GM18511 (cell line): ENCODE data around the gene ANKS1A.
"Not testable (repeated sequence)": the region's sequence is repeated elsewhere in the genome, so short reads cannot be mapped to it uniquely, and the experiment has no call there.

Experiments
- ATAC-seq: cut with Tn5 transposase; IDR thresholded peaks from one replicate; pipeline ENCODE4 v1.9.1; 2021; ENCODE audit warnings: mild to moderate bottlenecking, moderate library complexity; ENCODE audit not compliant: unreplicated experiment

Gene ANKS1A

DNA sequence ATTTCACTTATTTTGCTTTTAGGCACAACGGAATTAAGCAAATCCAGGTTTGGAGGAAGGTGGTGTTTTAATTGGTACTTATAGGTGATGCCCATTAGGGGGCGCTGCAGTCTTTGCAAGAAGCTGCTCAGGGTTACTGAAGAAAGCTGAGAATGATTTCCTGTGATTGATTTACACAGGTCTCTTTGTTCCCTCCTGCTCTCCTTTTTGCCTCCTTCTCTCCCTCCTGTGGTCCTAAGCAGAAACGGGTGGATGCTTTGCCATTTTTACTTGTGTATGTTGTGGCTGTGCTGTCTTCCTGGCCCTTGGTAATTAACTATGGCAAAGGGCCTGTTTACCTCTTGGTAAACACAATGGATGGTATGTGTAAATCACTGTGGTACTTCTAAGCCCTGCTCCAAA, 97.8 kb downstream of the ANKS1A start:
- ATAC-seq: no peak

DNA sequence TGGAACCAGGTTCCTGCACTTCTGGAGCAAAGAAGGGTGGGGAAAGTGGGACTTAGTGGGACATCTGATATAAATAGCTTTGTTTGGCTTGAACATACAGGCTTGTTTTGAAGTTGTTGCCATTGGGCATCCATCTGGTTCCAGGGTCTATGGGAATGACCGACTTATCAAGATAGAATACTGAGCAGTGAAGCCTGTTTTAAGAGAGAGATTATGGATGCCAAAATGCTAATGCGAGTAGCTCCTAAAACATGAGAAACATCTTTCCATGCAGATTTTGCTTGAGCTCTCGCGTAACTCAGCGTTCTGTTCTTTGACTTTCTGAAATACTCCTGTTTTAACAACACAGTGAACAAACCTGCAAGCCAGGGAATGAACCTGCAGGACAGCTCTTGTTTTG, 98.5 kb downstream of the ANKS1A start:
- ATAC-seq: no peak

DNA sequence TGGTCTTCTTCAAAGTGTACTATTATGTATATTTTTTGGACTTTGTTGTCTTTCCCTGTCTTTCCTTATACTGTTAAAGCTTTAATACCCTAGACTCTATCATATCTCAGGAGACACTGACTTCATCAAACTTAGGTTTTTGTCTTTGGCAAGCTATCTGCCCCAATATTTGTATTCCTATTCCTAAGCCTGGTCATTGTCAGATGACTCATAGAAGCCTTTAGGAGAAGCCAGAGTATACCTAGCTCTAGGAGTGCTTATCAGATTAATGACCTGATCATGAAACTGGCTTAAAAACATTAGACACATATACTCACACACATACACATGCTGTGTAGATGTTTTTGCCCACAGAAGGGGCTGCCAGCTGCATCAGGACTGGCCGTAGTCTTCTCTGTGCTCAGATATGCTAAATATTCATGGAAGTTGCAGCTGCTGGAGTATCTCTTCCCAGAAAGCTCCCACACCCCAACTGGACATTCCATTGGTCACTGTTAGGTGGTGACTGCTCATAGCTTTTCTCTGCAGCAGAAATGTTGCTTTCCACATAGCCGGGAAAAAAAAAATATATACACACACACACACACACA, 102.0 kb downstream of the ANKS1A start:
- no peak for ATAC-seq

DNA sequence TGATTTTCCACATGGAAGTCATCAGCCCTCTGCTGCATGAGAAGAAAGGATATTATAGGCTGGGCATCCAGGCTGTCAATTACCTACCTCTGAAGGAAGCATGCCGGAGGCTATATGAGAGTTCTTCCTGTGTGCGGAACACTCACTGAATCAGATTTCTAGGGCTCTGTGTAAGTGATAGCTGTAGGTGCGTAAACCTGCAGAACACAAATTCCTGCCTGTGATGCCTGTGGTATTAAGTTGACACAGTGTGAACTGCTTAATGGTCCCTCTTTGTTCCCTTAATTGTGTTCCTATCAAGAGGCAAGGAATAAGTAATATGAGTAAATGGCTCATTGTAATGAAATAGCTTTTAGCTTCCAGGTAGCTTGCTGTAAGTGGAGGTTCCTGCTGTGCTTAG, 103.3 kb downstream of the ANKS1A start:
- no peak for ATAC-seq

DNA sequence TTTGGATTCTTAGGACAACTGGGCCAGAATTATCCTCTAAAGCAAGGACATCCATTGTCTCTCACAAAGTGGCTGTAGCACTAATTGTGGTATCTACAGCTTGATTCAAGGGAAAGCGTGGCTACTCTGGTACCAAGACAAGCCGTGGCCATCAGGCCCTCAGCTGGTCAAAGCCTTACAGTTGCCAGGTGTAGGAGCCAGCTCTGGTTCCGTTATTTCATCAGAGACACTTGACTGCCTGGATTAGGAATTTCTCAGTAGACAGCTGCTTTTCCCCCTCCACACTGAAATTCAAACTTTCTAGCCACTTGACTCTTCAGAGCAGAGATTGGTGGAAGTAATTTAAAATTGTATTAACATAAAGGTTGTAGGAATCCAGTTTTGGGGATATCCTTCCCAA, 104.2 kb downstream of the ANKS1A start:
- no peak for ATAC-seq

DNA sequence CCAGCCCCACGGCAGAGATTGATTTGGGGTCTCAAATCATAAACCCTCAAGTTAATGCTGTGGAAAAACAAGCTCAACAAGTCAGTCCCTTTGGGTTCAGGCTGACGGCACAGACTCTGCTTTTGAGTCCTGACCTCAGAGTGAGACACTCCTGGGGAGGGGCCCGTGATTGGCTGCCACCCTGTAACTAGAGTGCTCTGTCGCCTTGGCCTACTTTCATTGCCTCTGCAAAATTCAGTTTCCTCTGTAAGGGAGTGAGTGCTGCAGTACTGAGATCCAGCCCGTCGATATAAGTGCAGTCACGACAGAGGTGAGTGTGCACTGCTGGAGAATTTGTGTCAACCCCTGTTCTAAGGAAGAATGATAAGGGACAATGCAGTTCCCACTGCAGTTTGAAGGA, 105.6 kb downstream of the ANKS1A start:
- ATAC-seq: no peak

DNA sequence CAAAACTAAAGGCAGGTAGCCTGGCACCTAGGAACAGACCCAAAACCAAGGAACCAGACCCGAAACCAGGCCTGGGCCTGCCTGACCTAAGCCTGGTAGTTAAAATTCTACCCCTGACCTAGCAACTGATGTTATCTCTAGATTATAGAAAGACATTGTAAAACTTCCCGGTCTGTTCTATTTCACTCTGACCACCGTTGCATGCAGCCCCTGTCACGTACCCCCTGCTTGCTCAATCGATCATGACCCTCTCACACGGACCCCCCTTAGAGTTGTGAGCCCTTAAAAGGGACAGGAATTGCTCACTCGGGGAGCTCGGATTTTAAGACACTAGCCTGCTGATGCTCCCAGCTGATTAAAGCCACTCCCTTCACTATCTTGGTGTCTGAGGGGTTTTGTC, 109.4 kb downstream of the ANKS1A start:
- ATAC-seq: not testable (repeated sequence)

DNA sequence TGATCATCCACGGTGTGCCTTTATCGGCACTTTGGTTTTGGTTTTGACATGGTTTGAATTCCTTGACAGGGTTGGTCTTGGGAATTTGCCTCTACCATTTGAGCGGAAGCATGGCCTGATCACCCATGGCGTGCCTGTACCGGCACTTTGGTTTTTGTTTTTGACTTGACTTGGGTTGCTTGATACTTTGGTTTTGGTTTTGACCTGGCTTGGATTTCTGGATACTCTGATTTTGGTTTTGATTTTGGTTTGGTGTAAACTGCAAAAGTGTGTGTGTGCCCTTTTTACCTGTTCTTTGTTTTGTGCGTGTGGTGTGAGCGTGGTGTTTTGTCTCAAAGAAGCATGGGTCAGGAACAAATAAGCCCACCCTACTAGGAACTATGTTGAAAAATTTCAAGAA, 110.1 kb downstream of the ANKS1A start:
- ATAC-seq: not testable (repeated sequence)

DNA sequence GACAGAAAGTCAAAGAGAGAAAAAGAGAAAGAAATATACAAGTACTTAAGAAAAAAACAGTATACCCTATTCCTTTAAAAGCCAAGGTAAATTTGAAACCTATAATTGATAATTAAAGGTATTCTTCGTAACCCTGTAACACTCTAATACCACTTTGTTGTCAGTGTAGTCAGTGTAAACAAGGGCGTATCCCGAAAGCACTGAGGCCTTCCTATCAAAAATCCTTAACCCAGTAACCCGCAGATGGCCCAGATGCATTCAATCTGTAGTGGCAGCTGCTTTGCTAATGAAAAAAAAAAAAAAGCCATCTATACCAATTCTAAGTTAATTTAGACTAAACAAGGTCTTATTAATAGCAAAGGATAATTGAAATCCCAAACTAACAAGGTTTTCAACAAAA, 110.9 kb downstream of the ANKS1A start:
- ATAC-seq: not testable (repeated sequence)

DNA sequence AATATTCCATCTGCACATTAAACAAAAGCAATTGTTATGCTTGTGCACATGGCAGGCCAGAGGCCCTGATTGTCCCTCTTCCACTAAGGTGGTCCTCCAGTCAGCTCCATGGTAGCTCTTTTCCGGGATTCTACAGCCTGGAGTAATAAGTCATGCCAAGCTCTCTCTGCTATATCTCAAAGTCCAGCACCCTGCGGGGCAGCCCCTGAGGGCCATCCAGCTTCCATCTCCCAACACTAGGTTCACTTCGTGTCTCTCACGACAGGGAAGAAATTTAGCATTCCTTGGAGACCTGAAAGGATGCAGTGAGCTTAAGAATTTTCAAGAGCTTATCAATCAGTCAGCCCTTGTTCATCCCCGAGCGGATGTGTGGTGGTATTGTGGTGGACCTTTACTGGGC, 112.3 kb downstream of the ANKS1A start:
- ATAC-seq: not testable (repeated sequence)

DNA sequence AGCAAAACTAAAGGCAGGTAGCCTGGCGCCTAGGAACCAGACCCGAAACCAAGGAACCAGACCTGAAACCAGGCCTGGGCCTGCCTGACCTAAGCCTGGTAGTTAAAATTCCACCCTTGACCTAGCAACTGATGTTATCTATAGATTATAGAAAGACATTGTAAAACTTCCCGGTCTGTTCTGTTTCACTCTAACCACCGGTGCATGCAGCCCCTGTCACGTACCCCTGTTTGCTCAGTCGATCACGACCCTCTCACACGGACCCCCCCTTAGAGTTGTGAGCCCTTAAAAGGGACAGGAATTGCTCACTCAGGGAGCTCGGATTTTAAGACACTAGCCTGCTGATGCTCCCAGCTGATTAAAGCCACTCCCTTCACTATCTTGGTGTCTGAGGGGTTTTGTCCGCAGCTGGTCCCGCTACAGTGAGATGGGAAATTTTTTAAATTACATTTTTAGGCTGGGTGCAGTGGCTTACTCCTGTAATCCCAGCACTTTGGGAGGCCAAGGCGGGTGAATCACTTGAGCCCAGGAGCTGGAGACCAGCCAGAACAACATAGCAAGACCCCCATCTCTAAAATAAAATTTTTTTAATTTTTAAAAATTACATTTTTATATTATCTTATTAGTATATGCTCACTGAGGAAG, 115.0 kb downstream of the ANKS1A start:
- not testable (repeated sequence) for ATAC-seq

DNA sequence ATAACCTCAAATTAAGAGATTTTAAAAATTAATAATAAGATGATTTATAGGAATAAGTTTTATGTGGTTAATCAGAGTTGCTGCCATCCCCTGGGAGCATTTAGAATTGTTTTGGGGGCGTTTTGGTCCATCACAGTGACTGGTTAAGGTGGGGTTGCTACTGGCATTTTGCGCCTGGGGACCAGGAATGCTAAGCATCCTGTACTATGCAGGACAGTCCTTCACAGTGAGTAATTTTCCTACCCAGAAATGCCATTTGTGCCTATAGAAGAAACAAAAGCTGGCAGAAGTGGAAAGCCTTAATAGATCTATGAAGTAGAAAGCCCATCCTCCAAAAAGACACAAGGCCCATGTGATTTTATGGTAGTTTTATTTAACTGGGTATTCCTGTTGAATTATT, 118.0 kb downstream of the ANKS1A start:
- ATAC-seq: no peak

DNA sequence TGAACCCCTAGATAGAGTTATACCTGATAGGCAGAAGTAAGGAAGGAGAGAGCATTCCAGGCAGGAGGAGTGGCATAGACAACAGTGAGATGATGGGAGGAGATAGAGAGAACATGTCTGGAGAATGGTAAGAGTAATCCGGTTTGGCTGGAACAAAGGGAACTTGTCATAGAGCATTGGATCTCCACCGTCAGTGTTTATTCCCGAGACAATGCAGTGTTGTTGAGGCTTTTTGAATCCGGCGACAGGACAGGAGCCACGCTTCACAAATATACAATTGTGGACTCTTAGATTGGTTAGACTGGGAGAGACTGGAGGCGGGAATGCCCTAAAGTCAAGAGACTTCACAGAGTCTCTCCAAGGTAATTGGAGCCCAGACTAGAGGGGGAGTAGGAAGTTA, 119.8 kb downstream of the ANKS1A start:
- ATAC-seq: no peak

DNA sequence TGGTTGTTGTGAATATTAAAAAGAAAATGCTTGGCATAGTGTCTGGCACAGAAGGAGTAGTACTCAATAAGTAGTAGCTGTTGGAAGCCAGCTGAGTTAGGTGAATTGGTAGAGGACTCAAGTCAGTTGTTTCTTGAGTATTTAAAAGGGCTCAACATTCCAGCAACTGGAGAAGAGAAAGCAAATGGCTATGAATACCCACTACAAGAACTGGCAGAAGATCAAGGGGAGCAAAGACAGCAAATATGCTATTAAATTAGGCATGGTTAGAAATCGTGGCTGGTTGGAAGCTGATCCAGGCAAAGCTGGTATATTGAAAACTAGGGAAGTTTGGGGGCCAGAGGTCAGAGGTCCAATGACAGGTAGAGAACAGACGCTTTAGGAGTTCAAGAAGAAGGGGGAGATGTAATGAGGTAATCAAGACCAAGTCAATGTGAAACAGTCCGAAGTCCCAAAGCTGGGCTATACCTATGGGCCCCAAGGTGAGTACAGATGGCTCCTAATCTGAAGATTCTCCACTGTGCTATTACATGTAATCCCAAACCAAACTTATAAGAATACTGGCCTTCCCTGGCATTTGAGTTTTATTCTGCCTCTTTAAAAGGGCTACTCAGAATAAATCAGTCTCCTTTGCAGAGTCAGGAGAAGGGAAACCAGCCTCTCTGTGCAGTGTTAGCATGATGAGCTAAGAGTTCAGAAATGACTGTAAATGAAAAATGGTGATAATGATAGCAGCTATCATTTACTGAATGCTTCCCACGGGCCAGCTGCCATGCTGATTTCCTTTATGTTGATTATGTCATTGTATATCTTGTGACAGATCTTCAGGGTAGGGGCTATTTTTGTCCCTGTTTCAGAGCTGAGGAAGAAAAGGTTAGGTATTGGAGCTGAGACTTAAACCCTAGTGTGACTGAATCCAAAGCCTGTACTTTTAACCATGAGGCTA, 122.3 kb downstream of the ANKS1A start:
- no peak for ATAC-seq

DNA sequence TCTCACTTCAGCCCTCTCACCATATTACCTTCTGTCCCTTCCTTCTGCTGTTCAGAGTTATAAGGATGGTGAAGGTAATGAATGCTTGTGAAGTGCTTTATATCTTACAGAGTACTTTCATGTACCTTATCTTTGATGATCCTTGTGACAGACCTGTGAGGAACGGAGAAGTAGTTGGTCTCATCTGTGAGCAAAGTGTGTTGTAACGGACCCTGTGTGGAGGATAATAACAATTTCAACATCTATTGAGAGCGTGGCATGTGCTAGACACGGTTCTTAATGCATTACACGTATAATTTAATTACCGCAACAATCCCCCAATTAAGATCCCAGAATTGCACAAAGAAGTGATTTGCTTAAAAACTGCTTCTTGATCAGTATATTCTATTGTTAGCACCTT, 124.6 kb downstream of the ANKS1A start:
- no peak for ATAC-seq

DNA sequence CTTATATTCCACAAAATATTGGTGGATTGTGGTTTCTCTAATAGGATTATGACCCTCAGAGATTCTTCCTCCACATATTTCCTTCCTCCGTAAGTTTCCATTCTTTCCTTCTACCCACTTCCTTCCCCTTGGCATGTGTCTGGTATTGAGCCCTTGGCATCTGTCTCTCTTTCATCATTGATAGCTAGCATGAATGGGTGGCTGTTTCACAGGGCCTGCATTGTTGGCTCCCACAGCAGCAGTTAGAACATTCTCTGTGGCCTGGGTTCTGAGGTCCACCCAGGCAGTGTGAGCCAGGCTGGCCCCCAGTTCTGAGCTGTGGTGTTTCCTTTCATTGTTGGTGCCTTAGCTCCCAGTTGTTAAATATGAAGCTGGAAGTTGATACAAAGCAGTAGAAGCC, 125.3 kb downstream of the ANKS1A start:
- ATAC-seq: no peak

DNA sequence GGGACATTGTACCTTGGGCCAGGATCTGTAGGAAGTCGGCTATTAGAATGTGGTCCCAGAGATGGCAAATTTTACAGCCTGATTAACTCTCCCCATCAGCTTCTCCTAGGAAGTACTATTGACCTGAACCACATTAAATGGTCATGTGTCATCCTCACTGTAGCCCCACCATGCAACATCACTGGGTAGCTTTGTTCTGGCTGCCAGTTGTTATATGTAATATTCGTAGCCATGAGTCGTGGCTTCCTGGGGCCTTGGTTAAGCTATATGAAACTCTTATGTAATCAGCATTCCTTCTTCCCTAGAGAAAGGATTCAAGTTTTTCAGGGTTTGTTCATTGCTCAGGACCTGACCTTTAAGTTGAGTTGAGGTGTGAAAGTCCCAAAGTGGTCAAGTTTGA, 125.7 kb downstream of the ANKS1A start:
- ATAC-seq: no peak

DNA sequence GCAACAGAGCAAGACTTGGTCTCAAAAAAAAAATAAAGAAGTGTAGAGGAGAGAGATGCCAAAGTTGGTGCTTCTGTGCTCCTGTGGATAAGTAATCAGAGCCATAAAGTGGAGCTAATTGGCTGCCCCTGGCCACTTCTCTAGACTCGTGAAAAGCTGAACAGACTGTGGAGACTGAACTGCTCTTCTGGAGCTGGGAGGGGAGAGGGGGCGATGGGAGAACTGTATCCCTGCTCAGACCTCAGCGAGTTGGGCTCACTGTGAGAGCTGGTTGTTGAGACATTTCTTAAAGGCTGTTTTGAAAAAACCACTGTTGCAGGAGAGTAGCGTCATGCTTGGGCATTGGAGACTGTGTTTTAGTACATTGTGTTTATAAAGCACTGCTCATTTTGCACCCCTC, 126.4 kb downstream of the ANKS1A start:
- ATAC-seq: no peak

DNA sequence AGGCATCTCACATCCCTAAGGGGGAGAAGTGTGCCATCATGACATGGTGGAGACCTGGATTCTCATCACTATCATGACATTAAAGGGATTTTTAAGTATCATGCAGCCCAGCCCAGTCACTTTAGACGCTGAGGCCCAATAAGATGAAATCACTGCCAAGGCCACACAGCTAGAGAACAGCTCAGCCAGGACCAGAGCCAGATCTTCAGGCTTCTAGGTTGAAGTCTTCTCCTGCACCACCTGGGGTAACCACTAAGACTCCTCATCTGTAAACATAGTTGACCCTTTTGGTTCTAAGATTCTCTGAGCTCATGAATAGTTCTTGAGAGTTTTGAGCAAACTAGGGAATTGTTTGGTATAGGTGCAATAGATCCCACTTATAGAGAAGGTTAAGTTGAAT, 126.9 kb downstream of the ANKS1A start:
- no peak for ATAC-seq

DNA sequence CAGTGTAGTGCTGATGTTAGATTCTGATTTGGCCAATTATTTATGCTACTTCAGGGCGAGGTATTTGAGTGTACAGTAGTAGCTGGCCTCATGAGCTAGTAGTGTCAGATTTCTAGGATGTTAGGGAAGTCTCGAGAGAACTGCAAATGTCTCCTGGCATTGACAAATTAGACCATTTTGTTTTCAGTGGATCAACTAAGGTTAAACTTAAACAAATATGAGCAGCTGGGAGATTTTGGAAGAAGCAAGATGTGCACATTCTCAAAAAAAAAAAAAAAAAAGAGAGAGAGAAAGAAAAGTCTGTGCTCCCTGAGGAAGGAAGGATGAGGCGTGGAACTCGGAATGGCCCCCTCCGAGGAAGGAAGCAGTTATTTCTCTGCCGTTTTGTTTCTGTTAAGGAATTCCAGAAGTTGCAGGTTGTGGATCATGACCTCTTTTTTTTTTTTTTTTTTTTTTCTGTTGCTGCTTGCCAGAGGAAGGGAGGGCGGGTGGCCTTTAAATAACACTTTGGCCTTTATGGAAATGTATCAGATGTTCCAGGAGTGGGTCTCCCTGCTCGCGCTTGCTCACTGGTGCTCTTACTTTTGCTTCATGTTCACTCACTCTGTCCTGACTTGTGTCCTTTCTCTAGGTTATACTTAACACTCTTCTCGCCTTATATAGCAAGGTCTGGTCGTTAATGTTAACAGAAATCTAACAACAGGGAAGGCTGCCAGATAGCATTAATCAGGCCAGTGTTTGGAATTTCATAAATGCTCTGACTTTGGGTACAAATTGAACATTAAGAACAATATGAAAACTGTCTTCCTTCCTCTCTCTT, 127.7 kb downstream of the ANKS1A start:
- no peak for ATAC-seq
